Stimulated activated naive CD8-positive, alpha-beta T cell treated with anti-CD3 and anti-CD28 coated beads, Interleukin-15, Interleukin-2, amounts not matched to agents 100 ng/mL and 50 ng/mL, for 24 hours (primary cell): ENCODE results near the gene RNF123.

ENCODE experiments used
- H3K27ac Mint-ChIP-seq: one replicate; pipeline ENCODE4 v1.8.0; 2021; ENCODE audit warnings: mild to moderate bottlenecking, mixed read lengths
- H3K27me3 Mint-ChIP-seq: one replicate; pipeline ENCODE4 v1.8.0; 2021; ENCODE audit warnings: mixed read lengths
- H3K36me3 Mint-ChIP-seq: one replicate; pipeline ENCODE4 v1.8.0; 2021; ENCODE audit warnings: low read depth, mixed read lengths
- H3K4me1 Mint-ChIP-seq: one replicate; pipeline ENCODE4 v1.8.0; 2021; ENCODE audit warnings: low read depth, mixed read lengths
- H3K4me3 Mint-ChIP-seq: one replicate; pipeline ENCODE4 v1.8.0; 2021; ENCODE audit warnings: mild to moderate bottlenecking, mixed read lengths
- H3K9me3 Mint-ChIP-seq: one replicate; pipeline ENCODE4 v1.8.0; 2021; ENCODE audit warnings: mixed read lengths

The RNF123 gene

GRCh38 chr3:49700453-49701128 is 11.2 kb downstream of the RNF123 start:
- Mint-ChIP-seq H3K27ac (no peak overlapping the region), H3K4me1 (no peaks in the 10 kb centered on the region), H3K4me3 (no peak overlapping the region), H3K27me3 (no peaks in the 10 kb centered on the region), H3K36me3 (peaks cover 3% of the 10 kb centered on the region), H3K9me3 (no peaks in the 10 kb centered on the region)

GRCh38 chr3:49701388-49702077 is 12.2 kb downstream of the RNF123 start:
- Mint-ChIP-seq H3K27me3 (no peaks in the 10 kb centered on the region), H3K4me1 (no peaks in the 10 kb centered on the region), H3K9me3 (no peaks in the 10 kb centered on the region), H3K27ac (no peak overlapping the region), H3K36me3 (peaks cover 3% of the 10 kb centered on the region), H3K4me3 (no peak overlapping the region)

- H3K27me3 Mint-ChIP-seq, result no peaks in the 10 kb centered on the region
- no peaks in the 10 kb centered on the region for H3K4me1 Mint-ChIP-seq
- H3K36me3 Mint-ChIP-seq, result peaks cover 9% of the 10 kb centered on the region
- H3K9me3 Mint-ChIP-seq, result no peaks in the 10 kb centered on the region
- H3K4me3 Mint-ChIP-seq, result no peak overlapping the region
- no peak overlapping the region for H3K27ac Mint-ChIP-seq
Measured at GRCh38 chr3:49702672-49703071, 13.3 kb downstream of the RNF123 start.

GRCh38 chr3:49703443-49703927 is 14.1 kb downstream of the RNF123 start:
- no peak overlapping the region for H3K27ac Mint-ChIP-seq
- no peak overlapping the region for H3K4me3 Mint-ChIP-seq
- no peaks in the 10 kb centered on the region for H3K27me3 Mint-ChIP-seq
- H3K9me3 Mint-ChIP-seq, result no peaks in the 10 kb centered on the region
- peaks cover 9% of the 10 kb centered on the region for H3K36me3 Mint-ChIP-seq
- no peaks in the 10 kb centered on the region for H3K4me1 Mint-ChIP-seq

- Mint-ChIP-seq H3K4me1 (no peaks in the 10 kb centered on the region), H3K4me3 (no peak overlapping the region), H3K36me3 (peaks cover 9% of the 10 kb centered on the region), H3K27me3 (no peaks in the 10 kb centered on the region), H3K9me3 (no peaks in the 10 kb centered on the region), H3K27ac (no peak overlapping the region)
Measured at GRCh38 chr3:49703956-49704355, 14.6 kb downstream of the RNF123 start.

- Mint-ChIP-seq H3K4me1 (no peaks in the 10 kb centered on the region), H3K9me3 (no peaks in the 10 kb centered on the region), H3K27ac (no peak overlapping the region), H3K4me3 (no peak overlapping the region), H3K36me3 (peaks cover 9% of the 10 kb centered on the region), H3K27me3 (no peaks in the 10 kb centered on the region)
Measured at GRCh38 chr3:49704629-49705028, 15.3 kb downstream of the RNF123 start.

- Mint-ChIP-seq H3K4me1 (no peaks in the 10 kb centered on the region), H3K9me3 (no peaks in the 10 kb centered on the region), H3K27me3 (no peaks in the 10 kb centered on the region), H3K36me3 (peaks cover 9% of the 10 kb centered on the region), H3K27ac (no peak overlapping the region), H3K4me3 (no peak overlapping the region)
Measured at GRCh38 chr3:49705390-49705960, 16.1 kb downstream of the RNF123 start.

GRCh38 chr3:49706456-49707112 is 17.2 kb downstream of the RNF123 start:
- H3K27ac Mint-ChIP-seq, result no peak overlapping the region
- H3K36me3 Mint-ChIP-seq, result peaks cover 9% of the 10 kb centered on the region
- no peak overlapping the region for H3K4me3 Mint-ChIP-seq
- peaks cover 3% of the 10 kb centered on the region for H3K4me1 Mint-ChIP-seq
- H3K27me3 Mint-ChIP-seq, result no peaks in the 10 kb centered on the region
- H3K9me3 Mint-ChIP-seq, result no peaks in the 10 kb centered on the region

- no peak overlapping the region for H3K4me3 Mint-ChIP-seq
- H3K9me3 Mint-ChIP-seq, result no peaks in the 10 kb centered on the region
- no peak overlapping the region for H3K27ac Mint-ChIP-seq
- peaks cover 6% of the 10 kb centered on the region for H3K4me1 Mint-ChIP-seq
- H3K36me3 Mint-ChIP-seq, result peaks cover 9% of the 10 kb centered on the region
- no peaks in the 10 kb centered on the region for H3K27me3 Mint-ChIP-seq
Measured at GRCh38 chr3:49707113-49707480, 17.7 kb downstream of the RNF123 start.

- H3K9me3 Mint-ChIP-seq, result no peaks in the 10 kb centered on the region
- no peaks in the 10 kb centered on the region for H3K27me3 Mint-ChIP-seq
- no peak overlapping the region for H3K27ac Mint-ChIP-seq
- no peak overlapping the region for H3K4me3 Mint-ChIP-seq
- H3K36me3 Mint-ChIP-seq, result peaks cover 9% of the 10 kb centered on the region
- peaks cover 6% of the 10 kb centered on the region for H3K4me1 Mint-ChIP-seq
Measured at GRCh38 chr3:49709852-49710251, 20.5 kb downstream of the RNF123 start.

GRCh38 chr3:49711489-49711888 is 22.1 kb downstream of the RNF123 start:
- H3K27me3 Mint-ChIP-seq, result no peaks in the 10 kb centered on the region
- H3K4me1 Mint-ChIP-seq, result peaks cover 6% of the 10 kb centered on the region
- H3K36me3 Mint-ChIP-seq, result peaks cover 9% of the 10 kb centered on the region
- H3K27ac Mint-ChIP-seq, result no peak overlapping the region
- H3K4me3 Mint-ChIP-seq, result no peak overlapping the region
- no peaks in the 10 kb centered on the region for H3K9me3 Mint-ChIP-seq

- H3K4me1 Mint-ChIP-seq, result peaks cover 6% of the 10 kb centered on the region
- no peaks in the 10 kb centered on the region for H3K27me3 Mint-ChIP-seq
- H3K4me3 Mint-ChIP-seq, result no peak overlapping the region
Measured at GRCh38 chr3:49712166-49712565, 22.8 kb downstream of the RNF123 start.

GRCh38 chr3:49712631-49713317 is 23.4 kb downstream of the RNF123 start:
- Mint-ChIP-seq H3K4me3 (no peak overlapping the region), H3K27me3 (no peaks in the 10 kb centered on the region), H3K27ac (no peak overlapping the region), H3K36me3 (peaks cover 3% of the 10 kb centered on the region), H3K9me3 (no peaks in the 10 kb centered on the region), H3K4me1 (peaks cover 6% of the 10 kb centered on the region)

More at GRCh38 chr3:49712166-49712565, 22.8 kb downstream of the RNF123 start:
- H3K36me3 Mint-ChIP-seq, result peaks cover 5% of the 10 kb centered on the region
- no peaks in the 10 kb centered on the region for H3K9me3 Mint-ChIP-seq
- no peak overlapping the region for H3K27ac Mint-ChIP-seq

- Mint-ChIP-seq H3K36me3 (peaks cover 5% of the 10 kb centered on the region), H3K27ac (no peak overlapping the region), H3K4me3 (no peak overlapping the region), H3K9me3 (no peaks in the 10 kb centered on the region), H3K27me3 (no peaks in the 10 kb centered on the region), H3K4me1 (peaks cover 8% of the 10 kb centered on the region)
Measured at GRCh38 chr3:49713336-49714105, 24.2 kb downstream of the RNF123 start.
